Naive thymus-derived CD8-positive, alpha-beta T cell (primary cell): ENCODE data around the gene UPP2. TPM values are rescaled to one million over a fixed set of nuclear protein-coding genes. Genes with fewer than 3 reads are reported as not detected.

Experiments used
- ATAC-seq, 2 donors: fragments of 150-1000 bp; cut with Tn5 transposase in 1 of 2; sonication (Bioruptor Pico), chemical (Tn5 transposase) in 1 of 2; 1 replicate in 1 of 2; 2 replicates in 1 of 2; pipeline ENCODE4 v1.10.0; 2021; ENCODE audit warnings: mild to moderate bottlenecking in 2 of 2, moderate library complexity in 2 of 2
- POLR2A ChIA-PET: fragments of 350-600 bp; sonication (Branson Sonifier 250); formaldehyde crosslinking; loops from one replicate; lab custom pipeline; 2021; ENCODE audit warnings: antibody characterized with exemption; lab: Charles Lee
- DNase-seq, 10 donors: peaks; one replicate each; pipeline versions ENCODE4 v3.0.0 to v3.0.0-alpha.2; 2020 to 2022
- H3K27ac Mint-ChIP-seq, 10 donors: one replicate each; pipeline ENCODE4 v1.8.0; 2020 to 2022; ENCODE audit warnings: mild to moderate bottlenecking in 10 of 10, mixed read lengths in 10 of 10, moderate library complexity in 4 of 10, inconsistent platforms in 1 of 10
- H3K27me3 Mint-ChIP-seq, 5 donors: one replicate each; pipeline ENCODE4 v1.8.0; 2021 to 2022; ENCODE audit warnings: mixed read lengths in 5 of 5
- H3K36me3 Mint-ChIP-seq, 3 donors: one replicate each; pipeline ENCODE4 v1.8.0; 2020 to 2022; ENCODE audit warnings: mixed read lengths in 3 of 3, mild to moderate bottlenecking in 2 of 3, inconsistent platforms in 1 of 3
- H3K4me1 Mint-ChIP-seq, 4 donors: one replicate each; pipeline ENCODE4 v1.8.0; 2021 to 2022; ENCODE audit warnings: mixed read lengths in 4 of 4
- H3K4me3 Mint-ChIP-seq, 10 donors: one replicate each; pipeline ENCODE4 v1.8.0; 2020 to 2022; ENCODE audit warnings: mild to moderate bottlenecking in 10 of 10, mixed read lengths in 10 of 10, moderate library complexity in 6 of 10, inconsistent platforms in 1 of 10
- H3K9me3 Mint-ChIP-seq, 9 donors: one replicate each; pipeline ENCODE4 v1.8.0; 2020 to 2022; ENCODE audit warnings: mixed read lengths in 9 of 9, mild to moderate bottlenecking in 3 of 9, inconsistent platforms in 1 of 9, moderate library complexity in 1 of 9
- polyA plus RNA-seq, 3 donors: library from polyadenylated mRNA; unstranded; fragments of 300-500 nt; fragmentation: Illumina TruSeq; gene quantifications; one replicate each; pipeline ENCODE4 v1.2.3, GENCODE V29; 2021
- total RNA-seq, 8 experiments: library from RNA in 2 of 8; stranded (reverse) in 2 of 8; gene quantifications; one replicate each; pipeline ENCODE4 v1.2.3 and lab custom pipeline; 2021 to 2026

The UPP2 gene
- total and polyA plus RNA-seq, 5 experiments from 2014 or later: not detected

- Mint-ChIP-seq H3K36me3 (peaks cover 0 to 13% (median 0%) of the 10 kb centered on the region in 3 donors), H3K27ac (no peak overlapping the region), H3K4me1 (no peaks in the 10 kb centered on the region), H3K27me3 (peaks cover 3 to 23% (median 5%) of the 10 kb centered on the region in 5 donors), H3K9me3 (peaks cover 0 to 15% (median 5%) of the 10 kb centered on the region in 9 donors), H3K4me3 (no peak overlapping the region)
- POLR2A ChIA-PET: no interaction called here
- no peak for ATAC-seq
- DNase-seq: no peak
These were observed 52.9 kb downstream of the UPP2 start for GRCh38 chr2:158154596-158154995.

- Mint-ChIP-seq H3K36me3 (no peaks in the 10 kb centered on the region), H3K9me3 (no peaks in the 10 kb centered on the region), H3K27me3 (peaks cover 10 to 40% (median 16%) of the 10 kb centered on the region in 5 donors), H3K4me3 (no peak overlapping the region), H3K27ac (no peak overlapping the region), H3K4me1 (no peaks in the 10 kb centered on the region)
- no peak for ATAC-seq
- POLR2A ChIA-PET: no interaction called here
- DNase-seq: no peak
These were observed 71.0 kb downstream of the UPP2 start for GRCh38 chr2:158172719-158173118.

GRCh38 chr2:158174495-158174894 lies 72.8 kb downstream of the UPP2 start:
- Mint-ChIP-seq H3K36me3 (no peaks in the 10 kb centered on the region), H3K9me3 (no peaks in the 10 kb centered on the region), H3K4me3 (no peak overlapping the region), H3K4me1 (no peaks in the 10 kb centered on the region), H3K27ac (no peak overlapping the region), H3K27me3 (peaks cover 11 to 30% (median 19%) of the 10 kb centered on the region in 5 donors)
- DNase-seq: no peak
- no peak for ATAC-seq
- POLR2A ChIA-PET: no interaction called here

- no peak overlapping the region for H3K4me3 Mint-ChIP-seq
- no peaks in the 10 kb centered on the region for H3K36me3 Mint-ChIP-seq
- H3K9me3 Mint-ChIP-seq: no peaks in the 10 kb centered on the region
- H3K27me3 Mint-ChIP-seq: peaks cover 14 to 34% (median 22%) of the 10 kb centered on the region in 5 donors
- H3K27ac Mint-ChIP-seq: no peak overlapping the region
- no peak for DNase-seq
- POLR2A ChIA-PET: no interaction called here
- peaks cover 0 to 2% (median 0%) of the 10 kb centered on the region in 4 donors for H3K4me1 Mint-ChIP-seq
- ATAC-seq: no peak
These were observed 73.3 kb downstream of the UPP2 start for GRCh38 chr2:158174956-158175355.

- Mint-ChIP-seq H3K9me3 (no peaks in the 10 kb centered on the region), H3K36me3 (no peaks in the 10 kb centered on the region), H3K4me3 (no peak overlapping the region), H3K27ac (no peak overlapping the region), H3K27me3 (peaks cover 22 to 42% (median 31%) of the 10 kb centered on the region in 5 donors), H3K4me1 (peaks cover 0 to 2% (median under 1%) of the 10 kb centered on the region in 4 donors)
- DNase-seq (no peak), ATAC-seq (no peak)
- POLR2A ChIA-PET: no interaction called here
These were observed 77.0 kb downstream of the UPP2 start for GRCh38 chr2:158178646-158179045.

GRCh38 chr2:158179660-158180059 lies 78.0 kb downstream of the UPP2 start:
- Mint-ChIP-seq H3K36me3 (no peaks in the 10 kb centered on the region), H3K9me3 (no peaks in the 10 kb centered on the region), H3K4me3 (no peak overlapping the region), H3K27me3 (peaks cover 21 to 42% (median 31%) of the 10 kb centered on the region in 5 donors), H3K4me1 (peaks cover 0 to 2% (median under 1%) of the 10 kb centered on the region in 4 donors), H3K27ac (no peak overlapping the region)
- DNase-seq (peak in 1 of 10 donors; percentile 4), ATAC-seq (no peak)
- POLR2A ChIA-PET: no interaction called here

GRCh38 chr2:158181171-158181570 lies 79.5 kb downstream of the UPP2 start:
- H3K4me3 Mint-ChIP-seq: no peak overlapping the region
- H3K36me3 Mint-ChIP-seq: no peaks in the 10 kb centered on the region
- no peak overlapping the region for H3K27ac Mint-ChIP-seq
- no peaks in the 10 kb centered on the region for H3K9me3 Mint-ChIP-seq
- ATAC-seq: no peak
- peaks cover 13 to 34% (median 31%) of the 10 kb centered on the region in 5 donors for H3K27me3 Mint-ChIP-seq
- POLR2A ChIA-PET: no interaction called here
- peaks cover 0 to 2% (median under 1%) of the 10 kb centered on the region in 4 donors for H3K4me1 Mint-ChIP-seq
- DNase-seq: no peak

GRCh38 chr2:158182676-158183295 lies 81.1 kb downstream of the UPP2 start:
- Mint-ChIP-seq H3K27ac (no peak overlapping the region), H3K36me3 (no peaks in the 10 kb centered on the region), H3K4me3 (no peak overlapping the region), H3K27me3 (peaks cover 13 to 36% (median 30%) of the 10 kb centered on the region in 5 donors), H3K4me1 (peaks cover 0 to 2% (median under 1%) of the 10 kb centered on the region in 4 donors), H3K9me3 (no peaks in the 10 kb centered on the region)
- POLR2A ChIA-PET: no interaction called here
- DNase-seq (no peak), ATAC-seq (no peak)

GRCh38 chr2:158184001-158184400 lies 82.3 kb downstream of the UPP2 start:
- Mint-ChIP-seq H3K36me3 (no peaks in the 10 kb centered on the region), H3K27me3 (peaks cover 13 to 32% (median 24%) of the 10 kb centered on the region in 5 donors), H3K4me3 (no peak overlapping the region), H3K9me3 (no peaks in the 10 kb centered on the region), H3K27ac (no peak overlapping the region), H3K4me1 (peaks cover 0 to 2% (median under 1%) of the 10 kb centered on the region in 4 donors)
- ATAC-seq (no peak), DNase-seq (no peak)
- POLR2A ChIA-PET: no interaction called here

GRCh38 chr2:158184556-158185343 lies 83.1 kb downstream of the UPP2 start:
- ATAC-seq (no peak), DNase-seq (no peak)
- Mint-ChIP-seq H3K36me3 (no peaks in the 10 kb centered on the region), H3K4me1 (peaks cover 4 to 6% (median 5%) of the 10 kb centered on the region in 4 donors), H3K27ac (no peak overlapping the region), H3K4me3 (no peak overlapping the region), H3K27me3 (peaks cover 12 to 29% (median 23%) of the 10 kb centered on the region in 5 donors), H3K9me3 (no peaks in the 10 kb centered on the region)
- POLR2A ChIA-PET: no interaction called here

Other genes with a start within 250 kb of the UPP2 start
- 10 to 100 TPM; 11.1 to 14.5 TPM for gene ACVR1, start 225.5 kb upstream of the UPP2 start, total RNA-seq
- gene ACVR1, start 225.5 kb upstream of the UPP2 start, polyA plus RNA-seq: 1 to 10 TPM; 2.6 to 4.3 (median 3.7) TPM